Heart left ventricle (tissue), 13 donors: Measurements from ENCODE around the gene ERBB4.

Experiments used
- CTCF ChIP-seq, 12 donors: fragments of 200-600 bp; sonication (generic) in 4 of 12; IDR thresholded peaks; one replicate each; pipeline versions ENCODE4 v1.5.0 to v1.8.0; 2018 to 2022; ENCODE audit warnings: antibody characterized with exemption in 12 of 12, mild to moderate bottlenecking in 5 of 12
- POLR2A ChIP-seq, 2 donors: fragments of 450-650 bp; IDR thresholded peaks; one replicate each; pipeline ENCODE4 v1.6.1; 2017; ENCODE audit warnings: antibody characterized with exemption in 2 of 2, mild to moderate bottlenecking in 2 of 2, moderate library complexity in 2 of 2
- donor health status: ischemic (EF 13 %, LVEDD 7.1; RV severe dilation, severe dysfunction).
- donor health status: DM: no; HTN: yes; CAD: no.
- donor health status: DM: no; HTN: no; CAD: no.
- donor health status: ischemic (EF 25% LVEDD 6.9; RV normal size, moderate dysfunction).
- donor health status: ischemic (EF 25% LVEDD 5.7; RV mildly dilated, moderate dysfunction).
- donor health status: ischemic (EF 35%, LVEDD 5.7; RV mildly dilated, moderate dysfunction).
- donor health status: nonischemic (EF 11% LVEDD 7.7; RV severe dilation, severe dysfunction).
- donor health status: DM: yes; HTN: yes; CAD: no.
- donor health status: PGD.
- donor health status: ischemic (EF 29% LVEDD 5.4; RV normal size, mild dysfunction).
- donor health status: nonischemic (EF 23%, LVEDD 6.1; RV moderate dilation, normal function).

- TF ChIP-seq CTCF (IDR thresholded peaks at IDR 0.05) (no peak), POLR2A (IDR thresholded peaks at IDR 0.05) (no peak)
These were observed 580.8 kb downstream of the ERBB4 start for GRCh38 chr2:211957799-211958198.
